T-helper 1 cell treated with Interleukin-12 subunit alpha and Interleukin-12 subunit beta and Interleukin-4 antibody, amounts not matched to agents 30 μg/mL and 1 μg/mL, for 36 hours (primary cell): ENCODE data around the gene NDUFAF5.
A peak's percentile ranks its signal among the peaks of the same experiment; 100 is the strongest.
"Not testable (repeated sequence)": the region's sequence is repeated elsewhere in the genome, so short reads cannot be mapped to it uniquely, and the experiment has no call there.

Source experiments
- H3K27ac Mint-ChIP-seq: one replicate; pipeline ENCODE4 v1.8.0; 2021; ENCODE audit warnings: mild to moderate bottlenecking, mixed read lengths
- H3K27me3 Mint-ChIP-seq: one replicate; pipeline ENCODE4 v1.8.0; 2021; ENCODE audit warnings: low read depth, mixed read lengths
- H3K36me3 Mint-ChIP-seq: one replicate; pipeline ENCODE4 v1.8.0; 2021; ENCODE audit warnings: low read depth, mixed read lengths
- H3K4me1 Mint-ChIP-seq: one replicate; pipeline ENCODE4 v1.8.0; 2021; ENCODE audit warnings: low read depth, mixed read lengths
- H3K4me3 Mint-ChIP-seq: one replicate; pipeline ENCODE4 v1.8.0; 2021; ENCODE audit warnings: mild to moderate bottlenecking, moderate library complexity, mixed read lengths
- H3K9me3 Mint-ChIP-seq: one replicate; pipeline ENCODE4 v1.8.0; 2021; ENCODE audit warnings: mixed read lengths

NDUFAF5 gene

GRCh38 chr20:13760451-13760946 lies 24.3 kb upstream of the NDUFAF5 start:
- H3K36me3 Mint-ChIP-seq: peaks cover 21% of the 10 kb centered on the region
- not testable (repeated sequence) for H3K9me3 Mint-ChIP-seq, H3K4me1 Mint-ChIP-seq, H3K27me3 Mint-ChIP-seq, H3K4me3 Mint-ChIP-seq, H3K27ac Mint-ChIP-seq

- no peaks in the 10 kb centered on the region for H3K4me1 Mint-ChIP-seq
- peaks cover 43% of the 10 kb centered on the region for H3K36me3 Mint-ChIP-seq
- H3K27me3 Mint-ChIP-seq: no peaks in the 10 kb centered on the region
- H3K27ac Mint-ChIP-seq: no peak overlapping the region
- H3K4me3 Mint-ChIP-seq: no peak overlapping the region
- H3K9me3 Mint-ChIP-seq: peaks cover 17% of the 10 kb centered on the region
Measured at GRCh38 chr20:13765299-13765698, 19.5 kb upstream of the NDUFAF5 start.

GRCh38 chr20:13765868-13766416 lies 18.9 kb upstream of the NDUFAF5 start:
- H3K4me3 Mint-ChIP-seq: no peak overlapping the region
- no peaks in the 10 kb centered on the region for H3K27me3 Mint-ChIP-seq
- peaks cover 17% of the 10 kb centered on the region for H3K9me3 Mint-ChIP-seq
- H3K4me1 Mint-ChIP-seq: no peaks in the 10 kb centered on the region
- H3K36me3 Mint-ChIP-seq: peaks cover 45% of the 10 kb centered on the region
- peak overlapping the region; percentile 28 for H3K27ac Mint-ChIP-seq

GRCh38 chr20:13770141-13770540 lies 14.7 kb upstream of the NDUFAF5 start:
- peaks cover 1% of the 10 kb centered on the region for H3K4me1 Mint-ChIP-seq
- H3K36me3 Mint-ChIP-seq: peaks cover 51% of the 10 kb centered on the region
- no peak overlapping the region for H3K4me3 Mint-ChIP-seq
- H3K9me3 Mint-ChIP-seq: peaks cover 17% of the 10 kb centered on the region
- H3K27me3 Mint-ChIP-seq: no peaks in the 10 kb centered on the region
- no peak overlapping the region for H3K27ac Mint-ChIP-seq

GRCh38 chr20:13771853-13772453 lies 12.9 kb upstream of the NDUFAF5 start:
- Mint-ChIP-seq H3K27ac (no peak overlapping the region), H3K36me3 (peaks cover 48% of the 10 kb centered on the region), H3K27me3 (no peaks in the 10 kb centered on the region), H3K4me1 (peaks cover 8% of the 10 kb centered on the region), H3K4me3 (no peak overlapping the region), H3K9me3 (peaks cover 1% of the 10 kb centered on the region)

- Mint-ChIP-seq H3K4me1 (peaks cover 11% of the 10 kb centered on the region), H3K36me3 (peaks cover 45% of the 10 kb centered on the region), H3K4me3 (no peak overlapping the region), H3K27ac (no peak overlapping the region), H3K9me3 (no peaks in the 10 kb centered on the region), H3K27me3 (no peaks in the 10 kb centered on the region)
Measured at GRCh38 chr20:13772529-13772928, 12.3 kb upstream of the NDUFAF5 start.

GRCh38 chr20:13775867-13776266 lies 9.0 kb upstream of the NDUFAF5 start:
- Mint-ChIP-seq H3K4me3 (no peak overlapping the region), H3K27ac (no peak overlapping the region), H3K4me1 (peaks cover 23% of the 10 kb centered on the region), H3K36me3 (peaks cover 42% of the 10 kb centered on the region), H3K9me3 (no peaks in the 10 kb centered on the region), H3K27me3 (no peaks in the 10 kb centered on the region)

- Mint-ChIP-seq H3K4me1 (peaks cover 27% of the 10 kb centered on the region), H3K9me3 (no peaks in the 10 kb centered on the region), H3K27ac (no peak overlapping the region), H3K36me3 (peaks cover 41% of the 10 kb centered on the region), H3K27me3 (no peaks in the 10 kb centered on the region), H3K4me3 (peak overlapping the region; percentile 16)
Measured at GRCh38 chr20:13777171-13777601, 7.6 kb upstream of the NDUFAF5 start.

- H3K27ac Mint-ChIP-seq: no peak overlapping the region
- peaks cover 38% of the 10 kb centered on the region for H3K36me3 Mint-ChIP-seq
- no peak overlapping the region for H3K4me3 Mint-ChIP-seq
- no peaks in the 10 kb centered on the region for H3K27me3 Mint-ChIP-seq
- peaks cover 29% of the 10 kb centered on the region for H3K4me1 Mint-ChIP-seq
- H3K9me3 Mint-ChIP-seq: no peaks in the 10 kb centered on the region
Measured at GRCh38 chr20:13778827-13779226, 6.0 kb upstream of the NDUFAF5 start.

- peaks cover 41% of the 10 kb centered on the region for H3K4me1 Mint-ChIP-seq
Measured at GRCh38 chr20:13783528-13783927, 1.3 kb upstream of the NDUFAF5 start.

GRCh38 chr20:13784271-13784892 lies 446 bp upstream of the NDUFAF5 start:
- Mint-ChIP-seq H3K4me1 (peaks cover 39% of the 10 kb centered on the region), H3K27ac (peak overlapping the region; percentile 97), H3K4me3 (peak overlapping the region; percentile 99), H3K36me3 (peaks cover 25% of the 10 kb centered on the region), H3K9me3 (no peaks in the 10 kb centered on the region), H3K27me3 (no peaks in the 10 kb centered on the region)

More at GRCh38 chr20:13783528-13783927, 1.3 kb upstream of the NDUFAF5 start:
- no peaks in the 10 kb centered on the region for H3K9me3 Mint-ChIP-seq
- H3K27me3 Mint-ChIP-seq: no peaks in the 10 kb centered on the region
- no peak overlapping the region for H3K27ac Mint-ChIP-seq
- peaks cover 25% of the 10 kb centered on the region for H3K36me3 Mint-ChIP-seq
- H3K4me3 Mint-ChIP-seq: peak overlapping the region; percentile 99

GRCh38 chr20:13786143-13786828 lies 1.5 kb downstream of the NDUFAF5 start:
- H3K4me1 Mint-ChIP-seq: peaks cover 33% of the 10 kb centered on the region
- no peaks in the 10 kb centered on the region for H3K27me3 Mint-ChIP-seq
- H3K4me3 Mint-ChIP-seq: peak overlapping the region; percentile 99
- H3K27ac Mint-ChIP-seq: peak overlapping the region; percentile 73
- no peaks in the 10 kb centered on the region for H3K9me3 Mint-ChIP-seq
- peaks cover 34% of the 10 kb centered on the region for H3K36me3 Mint-ChIP-seq

- Mint-ChIP-seq H3K4me1 (peaks cover 27% of the 10 kb centered on the region), H3K4me3 (no peak overlapping the region), H3K27ac (no peak overlapping the region), H3K9me3 (no peaks in the 10 kb centered on the region), H3K27me3 (no peaks in the 10 kb centered on the region), H3K36me3 (peaks cover 31% of the 10 kb centered on the region)
Measured at GRCh38 chr20:13788167-13788834, 3.5 kb downstream of the NDUFAF5 start.

GRCh38 chr20:13790708-13791107 lies 5.9 kb downstream of the NDUFAF5 start:
- Mint-ChIP-seq H3K27me3 (no peaks in the 10 kb centered on the region), H3K36me3 (peaks cover 29% of the 10 kb centered on the region), H3K9me3 (no peaks in the 10 kb centered on the region), H3K27ac (no peak overlapping the region), H3K4me1 (peaks cover 20% of the 10 kb centered on the region), H3K4me3 (no peak overlapping the region)
